Left lobe of liver (tissue), 2 donors: ENCODE measurements around the gene RNF144A. TPM values are rescaled to one million over a fixed set of nuclear protein-coding genes. Genes with fewer than 3 reads are reported as not detected.
A peak's percentile ranks its signal among the peaks of the same experiment; 100 is the strongest.

ENCODE experiments used
- ATAC-seq: fragments of 200-7000 bp; cut with Tn5 transposase; one replicate; pipeline ENCODE4 v1.9.1; 2020; ENCODE audit warnings: mild to moderate bottlenecking, moderate library complexity
- DNase-seq: peaks from one replicate; pipeline ENCODE4 v3.0.0-alpha.2; 2020; ENCODE audit warnings: low spot score
- total RNA-seq: library from RNA; stranded (reverse); gene quantifications from one replicate; pipeline ENCODE4 v1.2.1, GENCODE V29; 2021
- donor health status: DM: no; HTN: no; CAD: no; lungs with moderate emphysema.
- donor health status: DM: no; HTN: yes; CAD: no.

Gene RNF144A
- total RNA-seq, 1 donor from 2014 or later: 3.2 TPM

DNA sequence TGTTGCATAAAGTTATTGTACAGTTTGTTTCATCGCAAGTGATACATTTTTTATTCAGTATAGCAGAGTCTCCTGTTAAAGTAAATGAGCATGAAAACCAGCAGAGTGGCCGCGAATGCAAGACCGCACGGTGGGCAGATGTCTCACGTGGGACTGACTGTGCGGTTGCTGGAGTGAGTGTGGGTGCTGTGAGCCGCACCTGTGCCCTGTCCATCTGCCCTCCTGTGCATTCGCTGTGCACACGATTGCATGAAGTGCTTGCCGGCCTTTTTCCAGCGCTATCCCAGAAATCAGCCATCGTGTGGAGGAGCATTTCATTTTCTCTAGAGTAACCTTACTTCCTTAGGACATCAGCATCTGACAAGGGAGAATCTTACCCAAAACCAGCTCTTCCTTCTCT lies 118.7 kb downstream of the RNF144A start:
- no peak for DNase-seq
- no peak for ATAC-seq

DNA sequence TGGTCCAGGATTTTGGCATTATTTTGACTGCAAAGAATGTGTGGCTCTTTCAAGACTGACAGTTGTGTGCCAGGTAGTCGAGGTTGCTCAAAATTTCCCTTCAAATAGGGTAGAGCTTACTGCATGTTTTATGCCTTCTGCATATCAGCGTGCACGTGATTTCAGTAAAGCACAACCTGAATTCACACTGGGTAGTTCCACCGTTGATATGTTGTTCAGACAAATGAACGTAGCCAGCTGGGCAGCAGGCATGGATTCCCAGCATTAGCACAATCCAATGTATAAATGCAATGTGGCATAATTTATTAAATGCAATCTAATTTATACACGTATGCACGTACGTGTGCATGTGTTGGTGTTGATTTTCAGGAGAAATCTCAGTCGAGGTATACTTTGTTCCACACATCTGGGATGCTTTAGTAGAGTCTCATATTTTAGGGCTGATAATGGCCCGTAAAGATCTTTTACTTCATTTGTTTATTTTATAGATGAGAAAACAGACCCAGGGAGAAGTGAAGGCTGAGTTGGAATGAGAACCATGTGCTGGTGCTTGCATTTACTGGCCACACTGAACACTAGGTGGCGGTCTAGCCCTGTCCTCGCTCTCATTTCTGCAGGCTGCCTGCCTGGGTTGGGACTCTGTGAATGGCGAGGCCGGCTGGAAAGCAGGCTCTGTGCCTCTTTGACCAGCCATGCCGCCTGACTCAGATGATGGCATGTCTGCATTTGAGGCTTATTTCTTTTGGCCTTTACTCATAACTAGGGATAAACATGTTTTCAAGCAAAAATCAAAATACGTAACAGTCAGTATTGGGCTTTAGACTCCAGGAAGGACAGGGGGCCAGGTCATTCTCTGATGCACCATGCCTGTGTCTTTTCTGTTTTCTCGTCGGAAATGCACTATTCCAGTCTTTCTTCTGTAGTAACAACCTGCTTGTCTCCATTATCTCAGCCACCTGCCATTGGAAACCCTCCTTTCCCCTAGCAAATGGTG lies 120.4 kb downstream of the RNF144A start:
- DNase-seq (no peak), ATAC-seq (peak; percentile 95)

DNA sequence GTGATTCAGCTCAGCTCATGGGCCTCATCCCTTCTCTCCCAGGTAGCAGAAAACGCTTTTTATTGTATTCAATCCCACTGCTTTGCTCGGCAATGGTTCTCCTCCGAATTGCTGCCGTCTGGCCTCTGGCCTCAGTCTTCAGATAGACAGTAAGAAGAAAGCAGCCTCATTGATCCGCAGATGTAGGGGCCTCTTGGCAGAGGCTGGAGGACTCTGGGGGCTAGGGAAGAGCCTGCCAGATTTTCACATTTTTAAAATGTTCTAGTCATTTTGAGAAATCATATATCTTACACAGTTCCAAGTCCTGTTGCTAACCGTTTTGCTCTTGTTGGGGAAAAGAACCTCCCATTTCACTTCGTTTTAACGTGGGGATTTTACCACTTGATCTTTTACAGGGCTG lies 123.3 kb downstream of the RNF144A start:
- ATAC-seq: no peak

DNA sequence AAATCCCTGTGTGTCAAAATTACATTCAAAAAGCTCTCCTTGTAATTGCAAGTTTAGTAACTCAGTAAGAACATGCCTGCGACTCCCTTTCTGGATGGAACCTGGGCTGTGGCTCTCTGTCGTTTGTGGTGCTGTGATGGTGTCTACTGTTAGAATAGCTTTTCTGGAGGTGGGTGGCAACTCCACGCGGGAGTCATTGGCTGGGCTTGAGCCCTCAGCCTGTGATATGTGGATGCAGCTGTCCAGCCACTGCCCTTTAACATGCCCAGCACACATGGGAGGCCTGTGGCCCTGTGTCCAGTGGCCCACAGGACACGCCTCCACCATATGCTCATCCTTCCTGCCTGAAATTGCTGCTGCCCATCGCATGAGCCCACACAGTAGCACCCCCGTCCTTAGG lies 124.2 kb downstream of the RNF144A start:
- DNase-seq: no peak
- ATAC-seq: no peak

More for the DNA sequence above, 123.3 kb downstream of the RNF144A start:
- DNase-seq: no peak

DNA sequence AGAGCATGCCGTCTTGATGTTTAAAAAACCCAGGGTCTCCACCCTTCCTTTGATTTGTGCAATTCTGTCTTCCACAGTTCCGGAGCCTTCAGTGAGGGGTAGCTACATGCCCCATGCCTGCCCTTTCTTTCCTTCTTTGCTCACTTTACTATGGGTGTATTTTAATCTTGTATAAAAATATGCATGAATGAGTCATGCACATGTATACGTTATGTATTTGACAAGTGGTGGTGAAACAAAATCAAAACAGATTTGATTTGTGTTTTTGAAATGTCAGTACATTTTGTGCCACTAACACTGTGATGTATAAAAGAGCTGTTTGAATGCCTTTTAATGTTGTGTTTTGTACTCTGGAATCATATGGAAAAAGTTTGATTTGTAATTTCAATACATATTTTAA lies 126.5 kb downstream of the RNF144A start:
- no peak for ATAC-seq
- DNase-seq: no peak

DNA sequence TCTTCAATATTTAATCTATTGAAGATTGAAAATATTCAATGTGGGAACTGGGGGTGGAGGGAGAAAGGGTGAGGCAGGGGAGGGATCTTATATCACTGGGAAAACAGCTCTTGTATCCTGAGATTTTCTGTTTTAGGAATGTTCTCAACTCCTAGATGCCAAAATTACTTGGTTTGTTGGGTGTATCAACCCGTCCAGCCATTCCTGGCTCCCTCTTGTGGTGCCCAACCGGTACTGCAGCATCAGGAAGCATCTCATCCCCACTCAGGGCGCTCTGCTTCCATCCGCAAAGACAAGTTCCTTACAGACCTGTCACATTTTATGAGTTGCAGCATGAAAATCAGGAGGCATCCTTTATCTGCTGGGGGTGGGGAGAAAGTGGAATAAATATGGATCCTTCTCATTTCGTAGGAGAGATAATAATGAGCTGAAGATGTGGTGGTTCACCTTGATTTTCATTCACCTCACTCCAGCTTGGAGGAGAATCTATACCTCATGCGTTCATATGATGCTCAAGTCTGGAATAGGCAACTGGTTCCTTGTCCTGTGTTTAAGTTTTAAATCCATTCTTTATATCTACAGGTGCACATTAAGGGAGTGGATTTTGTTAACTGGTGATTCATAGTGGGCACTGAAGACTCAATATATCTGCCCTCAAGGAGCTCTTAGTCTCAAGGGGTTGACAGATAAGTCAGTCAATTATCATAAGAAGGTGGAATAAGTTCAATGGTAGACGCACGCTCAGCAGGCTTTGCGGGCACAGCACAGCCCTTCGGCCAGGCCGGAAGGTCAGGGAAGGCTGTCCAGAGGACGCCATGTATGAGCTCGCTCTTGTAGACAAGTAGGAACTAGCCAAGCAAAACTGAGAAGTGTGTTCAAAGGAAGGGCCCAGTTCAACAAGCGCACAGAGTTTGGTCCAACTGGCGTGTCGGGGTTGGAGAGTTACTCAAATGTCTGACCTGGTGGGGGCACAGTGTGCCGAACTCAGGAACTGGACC lies 127.3 kb downstream of the RNF144A start:
- ATAC-seq (peak; percentile 99), DNase-seq (peak; percentile 67)

DNA sequence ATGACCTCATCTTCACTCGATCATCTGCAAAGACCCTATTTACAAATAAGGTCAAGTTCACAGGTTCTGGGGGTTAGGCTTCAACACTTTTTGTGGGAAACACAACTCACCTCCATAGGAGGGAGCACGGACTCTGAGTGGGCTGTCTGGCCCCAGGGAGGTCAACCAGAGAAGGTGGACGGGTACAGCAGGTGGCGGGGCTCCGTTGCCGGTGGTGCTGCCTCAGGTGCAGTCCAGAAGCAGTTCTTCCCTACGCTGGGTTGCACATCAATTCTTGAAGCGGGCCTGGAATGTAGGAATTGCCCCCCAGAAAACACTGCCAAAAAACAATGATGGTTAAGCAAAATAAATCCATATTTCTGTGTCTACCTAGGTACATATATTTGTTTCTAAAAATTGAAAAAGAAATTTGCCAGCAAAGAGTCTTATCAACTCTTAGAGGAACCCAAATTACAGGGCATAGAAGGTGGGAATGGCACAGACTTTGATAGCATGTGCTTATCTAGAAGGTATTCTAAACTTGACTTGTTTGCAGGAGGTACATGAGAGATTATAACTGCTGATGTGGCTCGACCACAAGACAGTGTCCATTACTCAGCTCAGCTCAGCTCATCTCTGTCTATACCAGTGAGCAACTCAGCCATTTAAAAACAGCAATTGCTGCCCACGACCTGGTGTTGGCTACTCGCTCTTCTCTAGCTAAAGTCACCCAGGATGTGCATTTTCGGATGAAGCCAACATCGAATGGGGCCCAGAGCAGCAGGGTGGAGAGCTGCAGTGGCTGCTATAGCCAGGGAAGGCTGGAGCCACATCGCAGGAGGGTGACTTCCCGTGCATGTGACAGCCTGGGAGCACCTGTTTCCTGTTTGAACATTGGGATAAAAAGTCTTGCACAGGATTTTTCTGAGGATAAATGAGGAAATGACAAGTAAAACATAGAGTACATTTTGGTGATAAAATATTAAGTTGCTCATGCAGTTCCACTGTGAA lies 128.7 kb downstream of the RNF144A start:
- no peak for ATAC-seq
- DNase-seq: no peak

DNA sequence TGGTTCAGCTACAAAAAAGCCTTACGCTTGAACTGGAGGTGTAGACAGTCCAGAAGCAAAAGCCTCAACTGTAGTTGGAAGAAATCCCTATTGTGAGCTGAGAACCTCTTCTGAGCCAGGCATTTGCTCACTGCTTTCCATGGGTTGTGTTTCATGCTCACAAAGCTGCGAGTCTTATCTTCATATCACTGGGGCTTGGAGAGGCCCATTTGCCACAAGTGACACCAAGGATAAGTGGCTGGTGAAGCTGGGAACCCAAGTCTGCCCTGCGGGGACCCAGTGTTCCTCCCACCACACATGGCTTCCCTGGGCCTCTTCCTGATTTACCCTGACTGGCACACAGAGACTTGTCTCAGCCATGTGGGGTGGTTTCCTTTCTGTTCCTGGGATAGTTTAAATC lies 130.4 kb downstream of the RNF144A start:
- no peak for ATAC-seq
- no peak for DNase-seq

DNA sequence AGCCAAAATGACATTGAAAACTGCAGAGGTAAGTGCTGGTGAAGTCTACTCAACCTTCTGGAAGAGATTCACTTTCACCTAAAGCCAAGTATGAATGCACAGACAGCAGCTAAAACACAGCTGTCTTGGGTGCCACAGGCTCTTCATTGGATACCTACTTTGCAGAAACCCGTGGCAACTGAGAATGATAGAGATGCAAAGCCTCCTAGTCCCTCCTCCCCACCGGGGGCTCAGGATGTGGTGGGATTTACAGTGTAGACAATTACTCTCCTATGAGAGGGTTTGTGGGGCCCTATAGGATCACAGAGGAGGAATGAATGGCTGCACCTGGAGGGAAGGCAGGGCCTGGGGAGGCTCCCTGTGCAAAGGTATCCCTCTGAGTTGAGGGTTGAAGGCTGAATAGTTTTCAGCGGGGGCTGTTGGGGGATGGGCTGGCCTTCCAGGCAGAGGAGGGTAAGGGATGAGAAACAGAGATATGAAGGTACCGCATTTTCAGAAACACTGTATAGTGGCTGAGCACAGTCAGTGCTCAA lies 131.6 kb downstream of the RNF144A start:
- ATAC-seq (no peak), DNase-seq (no peak)

DNA sequence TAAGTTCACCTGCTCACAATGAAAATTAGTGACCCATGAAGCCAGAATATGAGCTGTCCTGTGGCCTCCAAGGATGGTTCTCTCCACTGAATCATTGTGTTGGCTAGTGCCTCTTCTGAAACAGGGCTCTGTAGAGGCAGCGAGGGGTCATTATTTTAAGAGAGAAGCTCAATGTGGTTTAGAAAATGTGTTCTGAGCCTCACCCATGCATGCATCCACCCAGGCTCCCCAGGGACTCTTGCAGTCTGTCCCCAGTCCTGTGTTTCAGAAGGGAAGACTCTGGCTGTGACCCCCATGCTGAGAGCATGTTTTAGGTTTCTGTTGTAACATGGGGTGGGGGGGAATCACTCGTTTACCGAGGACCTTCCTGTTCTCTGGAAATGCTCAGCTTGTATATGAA lies 135.2 kb downstream of the RNF144A start:
- no peak for DNase-seq
- ATAC-seq: no peak

DNA sequence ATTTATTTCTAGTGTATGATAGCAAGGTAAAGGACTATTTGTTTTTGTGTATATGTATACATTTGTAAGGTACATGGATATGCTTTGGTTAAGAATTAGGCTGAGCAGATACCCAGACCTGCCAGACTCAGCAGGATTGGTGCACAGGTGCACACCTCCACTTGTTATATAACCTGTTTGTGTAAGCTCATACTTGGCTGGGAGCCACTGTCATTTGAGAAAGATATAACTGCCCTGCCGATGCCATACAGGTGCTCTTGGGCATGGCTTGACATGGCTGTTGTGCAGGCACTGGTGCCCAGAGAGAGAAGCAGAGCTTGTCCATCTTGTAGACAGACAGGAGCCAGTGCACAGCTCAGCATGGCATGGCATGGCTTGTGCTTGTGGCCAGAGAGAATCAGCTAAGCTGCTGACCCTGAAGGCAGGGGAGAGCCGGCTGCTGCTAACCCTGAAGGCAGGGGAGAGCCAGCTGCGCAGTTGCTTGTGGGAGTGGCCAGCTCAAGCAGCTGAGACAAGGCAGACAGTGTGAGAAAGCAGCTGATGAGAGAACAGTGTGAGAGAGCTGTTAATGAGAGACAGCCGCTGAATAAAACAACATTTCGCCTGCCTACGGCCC lies 136.5 kb downstream of the RNF144A start:
- DNase-seq (no peak), ATAC-seq (no peak)

DNA sequence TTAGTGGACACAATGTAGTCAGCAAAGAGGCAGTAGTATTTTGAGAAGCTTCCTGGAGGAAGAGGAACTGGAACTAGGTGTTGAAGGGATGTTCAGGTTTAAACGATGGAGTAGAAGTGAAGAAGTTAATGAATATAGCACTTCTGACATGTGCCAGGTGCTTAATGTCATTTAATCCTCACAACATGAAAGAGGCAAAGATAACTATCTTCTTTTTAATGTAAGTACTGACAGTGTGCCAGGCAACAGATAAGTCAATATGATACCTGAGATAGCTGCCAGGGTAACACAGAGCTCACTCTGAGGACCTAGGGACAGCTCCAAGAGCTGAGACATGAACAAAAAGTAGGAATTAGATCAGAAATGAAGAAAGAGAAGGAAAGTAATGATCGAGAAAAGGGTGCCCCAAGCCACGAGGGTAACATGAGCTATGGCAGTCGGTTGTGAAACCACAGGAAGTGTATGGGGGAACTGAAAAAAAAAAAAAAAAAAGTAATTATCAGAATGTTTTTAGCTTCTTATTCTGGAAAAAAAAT lies 140.7 kb downstream of the RNF144A start:
- no peak for ATAC-seq

DNA sequence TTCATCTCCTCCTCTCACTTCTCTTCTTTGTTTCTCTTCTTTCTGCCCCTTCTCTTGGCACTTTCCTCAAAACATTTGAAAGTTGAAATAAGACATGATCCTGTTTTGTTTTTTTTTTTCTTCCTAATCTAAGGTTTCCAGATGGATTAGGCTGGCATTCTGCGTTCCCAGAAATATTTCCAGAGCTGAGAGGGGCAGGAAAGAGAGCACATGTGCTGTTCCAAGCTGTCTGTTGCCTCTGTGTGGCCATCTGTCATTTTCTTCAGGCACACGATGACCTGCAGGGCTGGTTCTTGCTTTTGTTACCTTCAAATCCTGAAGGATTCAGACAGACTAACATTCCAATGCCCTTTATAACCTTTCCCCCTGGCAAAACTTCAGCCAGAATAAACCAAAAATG lies 142.9 kb downstream of the RNF144A start:
- DNase-seq: no peak
- no peak for ATAC-seq

More for the DNA sequence above, 140.7 kb downstream of the RNF144A start:
- no peak for DNase-seq

DNA sequence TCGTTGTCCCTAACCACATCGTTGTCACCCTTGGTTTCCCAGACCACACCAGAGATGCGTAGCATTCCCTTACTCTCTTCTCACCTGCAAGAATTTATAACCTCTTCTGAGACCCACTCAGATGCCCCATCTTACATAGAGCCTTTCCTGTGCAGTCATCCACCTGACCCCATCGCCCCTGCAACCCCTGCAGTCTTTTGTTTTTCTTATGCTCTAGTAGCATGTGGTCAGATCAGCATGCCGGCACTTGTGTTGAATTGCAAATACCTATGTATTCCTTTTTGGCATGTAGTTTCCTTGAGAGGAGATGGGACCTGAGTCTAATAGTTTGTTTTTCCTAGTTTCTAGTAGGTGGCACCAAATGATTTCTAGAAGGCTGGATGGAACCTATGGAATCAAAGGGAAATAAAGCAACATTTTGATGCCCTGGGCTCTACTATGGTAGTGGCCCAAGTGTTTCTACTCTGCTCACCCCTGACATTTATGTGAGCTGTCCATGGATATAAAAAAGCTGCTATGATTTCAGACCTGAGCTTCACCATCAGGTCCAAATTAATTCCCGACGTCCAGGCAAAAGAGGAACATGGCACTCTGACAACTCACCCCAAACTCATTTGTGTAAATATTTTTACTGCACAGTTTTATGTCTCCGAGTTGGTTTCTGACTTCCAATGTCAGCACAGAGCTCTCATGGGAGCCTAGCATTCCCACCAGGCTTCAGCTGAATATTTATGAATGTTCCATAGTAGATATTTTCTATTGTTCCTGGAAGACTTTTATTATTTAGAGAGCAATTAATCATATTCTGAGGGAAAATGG lies 143.6 kb downstream of the RNF144A start:
- no peak for DNase-seq
- no peak for ATAC-seq

DNA sequence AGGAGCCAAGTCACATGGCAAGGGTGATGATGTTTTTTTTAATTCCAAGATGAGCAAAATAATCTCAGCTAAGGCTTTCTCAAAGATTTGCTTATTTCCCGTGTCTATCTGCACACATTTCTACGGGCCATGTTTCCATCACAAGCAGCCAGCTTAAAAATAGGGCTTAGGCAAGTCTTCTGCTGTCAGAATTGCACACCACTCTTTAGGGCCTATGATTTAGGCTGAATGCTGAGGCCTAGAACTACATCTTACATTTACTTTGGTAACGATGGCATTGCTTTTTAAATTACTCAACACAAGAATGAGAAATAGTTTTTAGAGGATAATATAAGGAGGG lies 144.2 kb downstream of the RNF144A start:
- DNase-seq: no peak
- ATAC-seq: no peak

DNA sequence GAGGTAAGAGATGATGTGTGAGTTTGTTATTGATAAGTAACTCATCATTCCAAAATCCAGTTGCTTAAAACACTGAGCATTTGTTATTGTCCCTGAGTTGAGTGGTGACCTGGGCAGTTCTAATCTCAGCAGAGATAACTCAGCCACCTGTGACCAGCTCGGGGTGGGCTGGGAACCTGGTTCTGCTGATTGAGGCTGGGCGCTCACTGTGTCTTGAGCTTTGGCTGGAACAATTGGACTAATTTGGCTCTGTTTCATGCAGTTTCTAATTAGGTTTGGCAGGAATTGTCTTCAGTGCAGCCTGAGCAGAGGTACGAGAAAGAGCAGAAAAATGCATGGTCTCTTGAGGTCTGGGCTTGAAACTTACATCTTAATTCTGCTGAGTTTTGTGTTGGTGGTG lies 144.7 kb downstream of the RNF144A start:
- no peak for DNase-seq
- ATAC-seq: no peak

DNA sequence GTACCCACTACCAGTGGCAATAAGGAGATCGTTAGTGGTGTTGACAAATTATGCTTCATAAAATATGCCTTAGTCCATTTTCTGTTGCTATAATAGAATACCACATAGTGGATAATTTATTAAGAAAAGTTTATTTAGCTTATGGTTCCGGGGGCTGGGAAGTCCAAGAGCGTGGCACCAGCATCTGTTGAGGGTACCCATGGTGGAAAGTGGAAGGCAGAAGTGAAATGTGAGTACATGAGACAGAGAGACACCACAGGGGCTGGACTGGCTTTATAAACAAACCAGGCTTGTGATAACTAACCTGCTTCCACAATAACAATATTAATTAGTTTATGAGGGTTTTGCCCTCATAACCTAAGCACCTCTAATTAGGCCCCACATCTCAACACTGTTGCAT lies 146.6 kb downstream of the RNF144A start:
- no peak for DNase-seq
- no peak for ATAC-seq

DNA sequence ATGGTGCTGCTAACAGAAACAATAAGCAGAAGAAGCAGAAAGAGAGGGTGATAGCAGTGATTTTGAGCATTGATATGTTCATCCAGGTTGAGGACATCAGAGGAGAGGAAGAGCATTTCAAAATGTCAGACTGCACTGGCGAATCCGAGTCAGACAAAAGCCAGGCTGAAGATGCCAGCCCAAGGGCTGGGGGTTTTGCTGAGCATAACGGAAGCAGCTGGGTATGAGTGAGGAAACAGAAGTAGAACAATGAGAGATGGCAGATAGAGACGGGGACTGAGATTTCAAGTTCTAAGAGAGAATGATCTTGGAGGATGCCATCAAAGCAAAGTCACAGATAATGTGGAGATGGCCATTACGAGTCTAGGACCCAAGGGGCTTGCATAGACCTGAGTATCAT lies 151.2 kb downstream of the RNF144A start:
- no peak for DNase-seq
- no peak for ATAC-seq

DNA sequence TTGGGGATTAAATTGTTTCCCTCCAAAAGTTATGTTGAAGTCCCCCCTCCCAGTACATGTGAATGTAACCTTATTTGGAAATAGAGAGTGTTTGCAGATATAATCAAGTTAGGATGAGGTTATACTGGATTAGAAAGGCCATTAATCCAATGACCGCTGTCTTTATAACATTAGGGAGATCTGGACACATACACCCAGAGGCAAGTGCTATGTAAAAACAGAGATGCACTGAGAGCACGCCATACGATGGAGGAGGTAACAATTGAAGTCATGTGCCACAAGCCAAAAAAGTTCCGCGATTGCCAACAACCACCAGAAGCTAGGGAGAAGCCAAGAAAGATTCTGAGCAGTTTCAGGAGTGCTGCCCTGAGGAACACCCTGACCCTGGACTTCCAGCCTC lies 153.3 kb downstream of the RNF144A start:
- no peak for ATAC-seq
- no peak for DNase-seq
